Amygdala (tissue), 56 donors: Measurements from ENCODE around the gene MRPL54.
A peak's percentile ranks its signal among the peaks of the same experiment; 100 is the strongest.

Source experiments
- DNase-seq, 56 donors: peaks; one replicate each; lab custom pipeline; 2025; lab: John Stamatoyannopoulos, UW

MRPL54 gene

GRCh38 chr19:3762501-3763459 lies at the start of gene MRPL54:
MRPL54 (plus strand) TSS chr19:3762682; CDS start chr19:3762701, 19 bp downstream.
- peak; percentile 86 to 100 (median 98) for DNase-seq

GRCh38 chr19:3716147-3716668 lies 46.3 kb upstream of the MRPL54 start:
- DNase-seq = no peak

GRCh38 chr19:3719868-3720267 lies 42.6 kb upstream of the MRPL54 start:
- no peak for DNase-seq

GRCh38 chr19:3720349-3720917 lies 42.0 kb upstream of the MRPL54 start:
- no peak for DNase-seq

- peak in 42 of 56 donors; percentile 1 to 69 (median 20) for DNase-seq
Measured at GRCh38 chr19:3721131-3721886, 41.2 kb upstream of the MRPL54 start.

GRCh38 chr19:3721887-3722442 lies 40.5 kb upstream of the MRPL54 start:
- no peak for DNase-seq

GRCh38 chr19:3722443-3723109 lies 39.9 kb upstream of the MRPL54 start:
- no peak for DNase-seq

GRCh38 chr19:3723110-3723488 lies 39.4 kb upstream of the MRPL54 start:
- DNase-seq = no peak

GRCh38 chr19:3723883-3724282 lies 38.6 kb upstream of the MRPL54 start:
- no peak for DNase-seq

GRCh38 chr19:3725121-3725520 lies 37.4 kb upstream of the MRPL54 start:
- no peak for DNase-seq

GRCh38 chr19:3725640-3726310 lies 36.7 kb upstream of the MRPL54 start:
- no peak for DNase-seq

GRCh38 chr19:3730457-3730958 lies 32.0 kb upstream of the MRPL54 start:
- DNase-seq = no peak

GRCh38 chr19:3732108-3732507 lies 30.4 kb upstream of the MRPL54 start:
- DNase-seq = no peak

GRCh38 chr19:3733549-3734309 lies 28.8 kb upstream of the MRPL54 start:
- DNase-seq = no peak

GRCh38 chr19:3734310-3734600 lies 28.2 kb upstream of the MRPL54 start:
- no peak for DNase-seq

- DNase-seq = no peak
Measured at GRCh38 chr19:3736106-3736724, 26.3 kb upstream of the MRPL54 start.

GRCh38 chr19:3737487-3738205 lies 24.8 kb upstream of the MRPL54 start:
- no peak for DNase-seq
